GM19193 (cell line): ENCODE measurements around the gene SKIDA1.

ENCODE experiments used
- POLR2A ChIP-seq: IDR thresholded peaks from 4 replicates; pipeline ENCODE4 v1.6.1; 2011; ENCODE audit not compliant: insufficient read depth, insufficient read length; ENCODE audit errors: extremely low read depth

SKIDA1 gene

GRCh38 chr10:21488246-21488956 lies 37.1 kb downstream of the SKIDA1 start:
- no peak for TF ChIP-seq POLR2A

DNA sequence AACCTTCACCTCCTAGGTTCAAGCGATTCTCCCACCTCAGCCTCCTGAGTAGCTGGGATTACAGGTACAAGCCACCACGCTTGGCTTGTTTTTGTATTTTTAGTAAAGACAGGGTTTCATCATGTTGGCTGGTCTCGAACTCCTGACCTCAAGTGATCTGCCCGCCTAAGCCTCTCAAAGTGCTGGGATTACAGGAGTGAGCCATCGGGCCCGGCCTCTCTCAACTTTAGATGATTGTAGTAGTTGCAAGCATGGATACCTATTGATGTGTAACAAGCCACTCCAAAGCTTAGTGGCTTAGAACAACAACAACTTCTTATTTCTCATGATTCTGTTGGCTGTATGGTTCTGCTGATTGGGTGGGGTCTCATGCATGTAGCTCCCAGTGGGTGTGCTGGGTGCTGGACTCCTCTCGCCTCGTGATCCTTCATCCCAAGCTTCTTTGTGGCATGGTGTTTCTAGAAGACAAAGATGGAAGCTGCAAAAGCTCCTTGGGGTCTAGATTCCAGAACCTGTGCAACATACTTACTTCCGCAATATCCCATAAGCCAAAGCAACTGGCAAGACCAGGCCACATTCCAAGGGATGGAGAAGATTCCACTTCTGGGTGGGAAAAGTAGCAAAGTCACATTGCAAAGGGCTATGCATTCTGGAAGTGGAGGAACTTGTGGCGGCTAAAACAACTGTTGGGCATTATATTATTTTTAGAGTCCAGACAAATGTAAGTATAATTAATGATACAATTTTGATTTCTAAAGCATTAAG lies 37.9 kb downstream of the SKIDA1 start:
- no peak for TF ChIP-seq POLR2A

- no peak for TF ChIP-seq POLR2A
These were observed 42.7 kb downstream of the SKIDA1 start for GRCh38 chr10:21482821-21483220.

DNA sequence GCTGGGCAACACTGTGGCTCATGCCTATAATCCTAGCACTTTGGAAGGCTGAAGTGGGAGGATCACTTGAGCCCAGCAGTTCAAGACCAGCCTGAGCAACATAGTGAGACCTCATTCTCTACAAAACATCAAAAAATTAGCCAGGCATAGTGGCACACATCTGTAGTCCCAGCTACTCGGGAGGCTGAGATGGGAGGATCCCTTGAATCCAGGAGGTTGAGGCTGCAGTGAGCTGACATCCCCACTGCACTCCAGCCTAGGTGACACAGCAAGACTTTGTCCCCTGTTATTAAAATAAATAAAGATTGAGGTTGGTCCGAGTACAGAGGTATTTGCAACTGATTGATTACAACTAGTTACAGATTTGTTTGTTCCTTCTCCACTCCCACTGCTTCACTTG lies 44.1 kb downstream of the SKIDA1 start:
- TF ChIP-seq POLR2A: no peak

DNA sequence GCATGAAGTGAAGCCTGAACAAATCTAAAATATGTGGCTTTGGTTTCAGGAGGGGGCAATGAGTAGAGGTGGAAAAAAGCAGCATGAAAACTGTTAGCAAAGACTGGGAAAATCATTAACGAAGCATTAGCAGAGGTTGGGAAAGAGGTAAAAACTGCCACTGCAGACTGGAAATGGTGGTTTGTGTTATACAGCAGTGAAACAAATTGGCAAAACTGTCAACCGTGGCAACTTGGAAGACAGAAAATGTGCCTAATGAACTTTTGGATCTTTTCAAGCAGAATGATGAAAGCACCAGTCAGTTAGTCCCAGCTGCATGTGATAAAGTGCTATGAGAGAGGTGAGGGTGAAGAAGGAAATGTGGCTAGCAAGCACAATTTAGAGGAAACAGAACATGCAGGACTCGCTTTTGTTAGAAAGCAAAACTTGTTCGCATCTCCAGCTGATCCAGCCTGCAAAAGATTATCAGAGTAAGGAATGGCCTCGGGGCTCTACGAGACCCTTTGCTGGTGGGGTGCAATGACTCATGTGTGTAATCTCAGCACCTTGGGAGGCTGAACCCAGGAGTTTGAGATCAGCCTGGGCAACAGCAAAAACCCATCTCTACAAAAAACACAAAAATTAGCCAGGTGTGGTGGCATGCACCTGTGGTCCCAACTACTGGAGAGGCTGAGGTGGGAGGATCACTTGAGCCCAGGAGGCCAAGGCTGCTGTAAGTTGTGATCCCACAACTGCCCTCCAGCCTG lies 45.7 kb downstream of the SKIDA1 start:
- TF ChIP-seq POLR2A: no peak

DNA sequence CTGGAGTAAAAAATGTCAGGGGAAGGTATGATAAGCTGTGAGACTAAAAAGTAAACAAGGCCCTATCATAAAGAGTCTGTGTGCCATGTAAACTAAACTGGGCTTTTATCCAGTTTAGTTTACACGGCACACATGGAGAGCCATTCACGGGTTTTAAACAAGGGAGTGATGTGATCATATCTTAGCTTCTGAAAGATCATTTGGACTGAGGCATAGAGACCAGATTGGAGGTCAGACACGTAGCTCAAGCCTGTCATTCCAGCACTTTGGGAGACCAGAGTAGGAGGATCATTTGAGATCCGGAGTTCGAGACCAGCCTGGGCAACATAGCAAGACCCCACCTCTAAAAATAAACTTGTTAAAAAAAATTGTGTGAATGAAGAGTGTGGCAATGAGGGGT lies 50.1 kb downstream of the SKIDA1 start:
- TF ChIP-seq POLR2A: no peak

DNA sequence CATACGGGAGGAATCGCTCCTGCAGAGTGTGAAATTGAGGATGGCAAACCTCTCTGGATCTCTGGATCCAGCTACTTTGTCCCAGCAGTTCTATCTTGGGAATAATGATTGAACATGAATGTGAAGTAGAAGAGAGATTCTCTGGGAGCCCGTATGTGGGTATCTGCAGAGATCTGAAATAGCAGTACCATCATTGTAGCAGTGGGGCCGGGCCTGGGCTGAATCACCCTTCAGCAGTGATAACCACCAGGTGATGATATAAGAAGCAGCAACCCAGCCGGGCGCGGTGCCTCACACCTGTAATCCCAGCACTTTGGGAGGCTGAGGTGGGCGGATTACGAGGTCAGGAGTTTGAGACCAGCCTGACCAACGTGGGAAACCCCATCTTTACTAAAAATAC lies 51.9 kb downstream of the SKIDA1 start:
- no peak for TF ChIP-seq POLR2A

DNA sequence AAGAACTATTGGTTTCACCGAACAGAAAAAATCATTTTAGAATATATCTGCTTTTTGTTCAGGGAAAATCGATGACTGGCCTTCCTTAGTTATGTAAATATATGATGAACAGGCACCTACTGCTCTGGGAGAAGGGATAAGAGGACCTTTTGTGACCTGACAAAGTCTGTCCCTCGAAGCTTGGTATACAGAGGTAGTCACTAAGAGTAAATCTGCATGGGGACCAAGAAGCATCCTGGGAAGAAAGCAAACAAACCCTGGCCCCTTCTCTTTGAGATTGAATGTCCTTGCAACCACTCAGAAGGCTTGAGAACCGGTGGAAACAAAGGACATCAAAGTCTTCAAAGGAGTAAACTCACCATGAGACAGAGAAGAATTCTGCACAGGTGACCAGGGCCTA lies 52.3 kb downstream of the SKIDA1 start:
- TF ChIP-seq POLR2A: no peak

GRCh38 chr10:21468086-21468485 lies 57.4 kb downstream of the SKIDA1 start:
- TF ChIP-seq POLR2A: no peak

- TF ChIP-seq POLR2A: no peak
These were observed 57.8 kb downstream of the SKIDA1 start for GRCh38 chr10:21467633-21468032.

GRCh38 chr10:21464134-21464533 lies 61.3 kb downstream of the SKIDA1 start:
- no peak for TF ChIP-seq POLR2A
